H4 (cell line): ENCODE measurements around the gene TRAPPC3. TPM values are rescaled to one million over a fixed set of nuclear protein-coding genes. Genes with fewer than 3 reads are reported as not detected.
"Not testable (repeated sequence)": the region's sequence is repeated elsewhere in the genome, so short reads cannot be mapped to it uniquely, and the experiment has no call there.

Experiments
- DNase-seq: peaks from one replicate; pipeline ENCODE4 v3.0.0-alpha.2; 2015; ENCODE audit warnings: low spot score
- total RNA-seq: library from RNA; depleted of rRNA; stranded (reverse); fragments of >200 nt; shearing (Covaris generic); gene quantifications from 2 replicates; pipeline ENCODE4 v1.2.3, GENCODE V29; 2014

TRAPPC3 gene
- total RNA-seq, 1 experiment from 2014 or later, result 105 TPM

DNA sequence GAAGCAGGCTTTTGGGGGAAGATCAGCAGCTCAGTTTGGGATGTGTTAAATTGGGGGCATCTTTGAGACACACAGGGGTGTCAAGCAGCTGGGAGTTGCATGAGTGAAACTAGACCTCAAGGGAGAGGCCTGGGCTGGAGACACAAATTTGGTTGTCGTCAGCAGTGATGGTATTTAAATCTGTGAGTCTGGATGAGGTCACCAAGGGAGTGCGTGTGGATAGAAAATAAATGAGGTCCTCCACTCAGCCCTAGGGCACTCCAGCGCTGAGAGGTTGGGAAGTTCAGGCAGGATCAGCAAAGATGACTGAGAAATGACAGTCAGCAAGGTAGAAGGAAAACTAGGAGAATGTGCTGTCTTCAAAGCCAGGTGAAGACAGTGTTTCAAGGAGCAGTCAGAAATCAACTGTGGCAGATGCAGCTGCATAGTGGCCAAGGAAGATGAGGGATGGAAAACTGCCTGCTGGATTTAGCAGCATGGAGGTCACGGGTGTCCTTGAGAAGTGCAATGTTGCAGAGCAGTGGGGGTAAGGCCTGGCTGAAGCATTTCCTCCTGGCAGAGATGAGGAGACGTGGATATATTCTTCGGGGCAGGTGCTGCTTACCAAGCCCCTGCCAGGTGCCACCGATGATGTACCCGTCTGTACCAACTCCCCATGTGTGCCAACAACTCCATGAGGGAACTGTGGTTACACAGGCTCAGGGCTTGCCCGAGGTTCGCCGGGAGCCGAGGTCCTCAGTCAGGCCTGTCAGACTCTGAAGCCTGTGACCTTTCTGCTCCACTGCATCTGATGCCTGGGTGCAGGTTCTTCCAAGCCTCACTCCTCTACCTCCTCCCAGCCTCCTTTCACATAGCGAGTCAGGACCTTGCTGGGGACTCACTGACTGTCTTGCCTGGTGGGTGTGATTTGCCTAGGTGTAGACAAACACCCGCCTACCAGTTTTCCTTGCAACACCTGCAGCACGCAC is 17.9 kb upstream of the TRAPPC3 start:
- DNase-seq, result no peak

GRCh38 chr1:36166136-36166535 is 16.9 kb upstream of the TRAPPC3 start:
- DNase-seq, result no peak

DNA sequence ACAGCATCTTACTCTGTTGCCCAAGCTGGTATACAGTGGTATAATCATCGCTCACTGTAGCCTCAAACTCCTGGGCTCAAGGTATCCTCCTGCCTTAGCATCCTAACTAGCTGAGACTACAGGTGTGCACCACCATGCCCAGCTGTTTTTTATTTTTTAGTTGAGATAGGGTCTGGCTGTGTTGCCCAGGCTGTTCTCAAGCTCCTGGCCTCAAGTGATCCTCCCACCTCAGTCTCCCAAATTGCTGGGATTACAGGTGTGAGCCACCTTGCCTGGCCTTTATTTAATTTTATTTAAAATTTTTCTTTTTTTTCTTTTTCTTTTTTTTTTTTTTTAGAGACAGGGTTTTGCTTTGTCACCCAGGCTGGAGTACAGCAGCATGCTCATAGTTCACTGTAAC is 15.9 kb upstream of the TRAPPC3 start:
- no peak for DNase-seq

DNA sequence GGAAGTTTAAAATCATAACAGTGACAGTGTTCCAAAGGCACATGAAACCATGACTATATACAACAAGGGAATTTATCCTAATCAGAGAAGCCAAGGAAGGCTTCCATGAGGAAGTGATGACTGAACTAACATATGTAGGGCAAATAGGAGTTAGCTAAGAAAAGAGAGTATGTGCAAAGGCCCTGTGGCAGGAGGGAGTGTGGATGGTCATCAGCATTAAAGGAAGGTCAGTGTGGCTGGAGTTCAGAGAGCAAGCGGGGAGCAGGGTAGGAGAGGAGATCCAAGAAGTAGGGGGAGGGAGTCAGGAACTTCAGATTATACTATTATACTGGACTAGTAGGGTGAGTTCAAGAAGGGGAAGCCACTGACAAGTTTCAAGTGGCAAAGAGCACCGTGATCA is 15.1 kb upstream of the TRAPPC3 start:
- DNase-seq, result no peak

GRCh38 chr1:36163426-36163825 is 14.1 kb upstream of the TRAPPC3 start:
- no peak for DNase-seq

DNA sequence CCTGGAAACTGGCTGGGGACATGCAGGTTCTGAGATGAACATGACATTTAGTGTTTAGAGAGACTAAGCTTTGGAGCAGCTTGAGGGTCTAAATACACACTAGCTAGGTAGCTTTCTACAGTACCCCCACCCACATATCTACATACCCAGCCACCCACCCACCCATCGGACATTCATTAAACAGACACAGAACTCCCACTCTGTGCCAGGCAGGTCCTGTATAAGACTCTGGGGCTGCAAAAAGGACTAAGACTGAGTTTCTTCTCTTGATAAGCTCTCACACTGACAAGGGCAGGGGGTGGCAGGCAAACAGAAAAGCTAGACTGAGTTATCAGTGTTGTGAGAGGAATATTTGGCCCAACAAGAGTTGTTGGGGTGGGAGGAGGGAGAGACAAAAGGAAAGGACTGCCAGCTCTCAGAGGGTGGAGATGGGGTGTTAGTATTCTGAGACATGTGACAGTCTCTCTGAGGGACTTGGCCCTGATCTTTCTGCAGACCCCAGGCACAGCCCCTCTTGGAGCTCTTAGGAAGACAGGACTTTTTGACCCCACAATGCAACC is 13.5 kb upstream of the TRAPPC3 start:
- DNase-seq, result no peak

DNA sequence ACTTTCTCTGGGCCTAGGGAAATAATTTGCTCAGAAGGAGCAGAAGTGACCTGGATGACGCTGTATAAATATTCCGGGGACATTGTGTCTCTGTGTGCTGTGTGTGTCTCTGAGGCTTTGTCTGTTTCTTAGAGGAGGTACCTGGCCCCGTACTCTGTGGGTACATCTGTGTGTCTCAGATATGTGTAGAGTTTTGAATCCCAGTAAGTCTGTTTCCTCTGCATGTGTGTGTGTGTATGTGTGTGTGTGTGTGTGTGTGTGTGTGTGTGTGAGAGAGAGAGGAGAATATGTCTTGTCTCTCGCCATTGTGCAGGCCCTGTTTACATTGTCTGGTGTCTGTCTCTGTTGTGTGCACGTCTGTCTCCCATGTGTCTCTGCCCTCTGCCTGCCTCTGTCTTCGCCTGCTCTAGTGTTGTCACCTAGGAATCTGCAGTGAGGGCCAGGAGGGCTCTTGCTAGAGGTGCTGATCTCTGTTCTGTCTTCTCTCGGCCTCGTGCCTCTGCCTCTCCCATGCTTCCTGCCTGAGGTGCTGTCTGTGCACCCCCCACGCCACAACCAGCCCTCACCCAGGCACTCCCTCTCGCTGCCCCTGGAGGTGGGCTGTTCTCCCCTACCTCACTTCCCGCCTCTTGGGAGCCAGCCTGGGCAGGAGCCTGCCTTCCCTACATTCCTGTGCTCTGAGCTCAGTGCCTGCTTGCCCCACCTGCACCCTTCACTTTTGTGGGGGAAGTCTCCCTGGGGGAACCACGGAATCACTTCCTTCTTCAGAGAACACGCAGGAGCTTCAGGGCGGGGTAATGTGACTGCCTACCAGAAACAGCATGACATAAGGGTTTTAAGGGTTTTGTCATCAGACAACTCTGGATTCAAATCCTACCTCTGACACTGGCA is 12.6 kb upstream of the TRAPPC3 start:
- no peak for DNase-seq

GRCh38 chr1:36160949-36161485 is 11.7 kb upstream of the TRAPPC3 start:
- peak; percentile 75 for DNase-seq

GRCh38 chr1:36160388-36160948 is 11.2 kb upstream of the TRAPPC3 start:
- no peak for DNase-seq

GRCh38 chr1:36159614-36160387 is 10.5 kb upstream of the TRAPPC3 start:
- DNase-seq, result no peak

- DNase-seq, result not testable (repeated sequence)
Observed at GRCh38 chr1:36158827-36159252, 9.6 kb upstream of the TRAPPC3 start.

DNA sequence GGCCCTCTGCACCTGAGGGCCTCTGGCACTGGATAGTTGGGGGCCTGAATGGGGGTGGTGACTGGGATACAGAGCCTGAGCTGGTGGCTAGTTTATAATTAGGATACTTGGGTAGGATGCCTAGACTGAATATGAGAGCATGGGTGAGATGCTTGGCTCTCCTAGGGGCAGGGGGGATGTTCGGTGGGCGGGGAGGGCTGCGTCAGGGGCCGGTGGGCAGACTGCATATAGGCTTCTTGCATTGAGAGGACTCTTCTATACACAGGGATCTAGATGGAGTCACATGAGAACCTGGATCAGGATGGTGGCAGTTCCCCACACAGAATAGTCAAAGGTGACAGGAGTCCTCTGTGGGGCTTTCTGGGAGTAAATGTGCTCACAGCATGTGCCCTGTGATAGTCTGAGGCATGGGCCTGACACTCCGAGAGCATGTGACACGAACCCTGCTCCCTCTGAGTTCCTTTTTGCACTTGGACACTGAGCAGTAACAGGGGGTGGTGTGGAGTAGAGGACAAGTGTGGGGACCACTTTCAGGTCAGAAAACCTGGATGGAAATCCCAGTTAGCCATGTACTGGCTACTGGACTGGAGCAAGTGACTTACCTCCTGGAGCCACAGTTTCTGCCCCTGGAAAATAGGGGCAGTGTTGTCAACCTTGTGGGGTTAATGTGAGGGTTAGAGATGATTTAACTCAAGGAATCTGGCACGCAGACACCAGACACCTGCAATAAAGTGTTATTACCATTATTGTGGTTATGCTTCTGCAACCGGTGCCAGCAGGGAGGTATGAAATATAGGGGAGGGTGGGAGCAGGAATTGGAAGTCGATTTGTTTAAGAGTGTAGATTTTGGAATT is 8.9 kb upstream of the TRAPPC3 start:
- DNase-seq, result no peak

GRCh38 chr1:36157115-36157903 is 8.0 kb upstream of the TRAPPC3 start:
- DNase-seq, result no peak

DNA sequence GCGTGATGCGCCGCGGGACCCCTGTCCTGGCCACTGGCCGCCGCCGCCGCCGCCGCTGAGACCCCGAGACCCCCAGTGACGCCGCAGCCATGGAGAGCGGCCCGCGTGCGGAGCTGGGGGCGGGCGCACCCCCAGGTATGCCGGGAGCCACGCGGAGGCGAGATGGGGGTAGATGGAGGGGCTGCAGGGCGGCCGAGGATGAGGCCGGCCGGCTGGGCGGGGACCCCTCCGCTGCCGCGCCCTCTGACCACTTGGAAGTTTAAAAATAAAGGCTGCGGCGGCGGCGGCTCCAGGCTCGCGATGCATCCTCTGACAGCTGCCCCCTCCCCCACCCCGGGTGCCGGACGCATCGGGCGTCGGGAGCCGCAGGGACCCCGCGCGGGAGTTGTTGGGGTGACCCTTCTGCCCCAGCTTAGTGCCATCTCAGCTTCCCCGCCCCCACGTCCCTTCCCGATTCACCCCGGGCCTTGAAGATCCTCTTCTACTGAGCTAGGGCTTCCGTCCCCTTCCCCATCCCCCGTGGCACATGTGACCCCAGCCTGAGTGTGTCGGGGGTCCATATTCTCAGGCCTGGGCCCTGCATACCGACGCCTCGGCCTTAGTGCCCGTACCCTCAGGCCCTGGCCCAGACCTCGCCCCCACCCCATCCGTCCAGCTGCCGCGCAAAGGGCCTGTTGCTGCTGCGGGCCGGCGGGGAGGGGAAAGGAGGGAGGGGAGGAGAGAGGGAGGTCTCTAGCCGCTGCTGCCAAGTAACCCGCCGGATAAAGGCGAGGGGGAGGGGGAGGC is 7.2 kb upstream of the TRAPPC3 start:
- DNase-seq, result peak; percentile 50

DNA sequence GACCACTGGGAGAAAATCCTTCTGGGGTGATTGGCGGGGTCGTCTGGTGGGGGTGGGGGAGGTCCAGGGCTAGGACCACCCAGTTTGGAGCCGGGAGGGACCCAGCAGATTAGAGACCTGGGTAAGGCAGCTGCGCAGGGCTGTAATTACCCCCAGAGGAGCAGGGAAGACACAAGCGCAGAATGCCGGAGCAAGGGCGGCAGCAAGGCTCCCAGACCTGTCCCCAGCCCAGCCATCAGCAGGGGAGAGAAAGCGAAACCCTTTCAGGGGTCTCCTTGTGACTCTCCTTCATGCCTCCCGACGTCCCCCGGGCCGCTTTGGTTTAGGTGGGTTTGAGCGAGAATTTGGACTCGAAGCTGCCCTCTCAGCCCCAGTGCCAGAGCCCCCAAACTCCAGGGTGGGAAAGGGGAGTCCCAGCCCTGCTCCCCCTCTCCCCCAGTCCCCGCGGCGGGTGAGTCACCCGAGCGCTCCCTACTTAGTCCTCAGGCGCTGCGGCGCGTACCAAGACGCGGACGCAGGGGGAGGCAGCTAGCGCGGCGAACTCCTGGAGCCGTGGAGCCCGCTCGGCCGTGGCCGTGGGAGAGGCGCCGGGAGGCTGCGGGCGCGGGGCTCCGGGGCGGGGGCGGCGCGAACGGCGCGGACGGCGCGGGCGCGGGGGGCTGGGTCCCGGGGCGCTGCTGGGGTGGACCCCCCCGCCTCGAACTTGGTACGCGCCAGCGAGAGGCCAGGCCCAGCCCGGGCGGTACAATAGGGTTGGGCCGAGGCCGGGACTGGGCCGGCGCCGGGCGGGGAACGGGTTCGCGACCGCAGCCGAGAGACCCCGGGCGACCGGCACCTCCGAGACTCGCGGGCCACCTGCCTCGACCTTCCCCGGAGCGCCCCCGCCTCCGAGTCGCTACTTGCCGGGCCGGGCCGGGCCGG is 6.4 kb upstream of the TRAPPC3 start, which contains the start of gene MAP7D1:
Gene MAP7D1, plus strand, starts transcription at position 753 of the 921 bp plus-strand sequence. CDS start 258 bp downstream, outside the sequence.
- DNase-seq, result peak; percentile 68

DNA sequence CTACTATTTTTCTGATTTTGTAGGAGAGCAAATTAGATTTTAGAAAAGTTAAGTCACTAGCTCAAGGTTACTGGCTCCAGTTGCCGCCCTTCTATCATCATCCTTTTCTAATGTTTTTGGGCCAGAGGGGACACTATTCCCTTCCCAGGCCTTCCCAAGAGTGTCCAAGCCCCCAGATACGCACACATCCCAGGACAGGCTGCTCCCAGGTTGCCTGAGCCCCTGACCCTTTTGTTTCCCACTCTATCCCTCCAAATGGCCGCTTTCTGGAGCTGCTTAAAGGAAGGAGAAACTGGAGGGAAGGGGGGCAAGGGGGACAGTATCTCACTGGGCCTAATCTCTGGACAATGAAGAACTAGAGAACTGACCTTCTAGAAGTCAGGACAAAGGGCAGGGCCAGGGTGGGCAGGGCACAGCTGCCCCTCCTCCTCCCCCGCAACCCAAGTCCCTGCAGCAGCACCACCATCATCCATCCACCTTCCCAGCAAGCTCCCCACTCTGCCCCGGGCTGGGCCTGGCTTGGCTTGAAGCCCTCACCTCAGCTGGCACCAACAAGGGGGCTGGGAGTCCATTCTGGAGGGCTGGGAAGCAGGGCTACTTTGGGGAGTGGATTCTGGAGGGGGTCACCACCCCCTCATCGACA is 5.6 kb upstream of the TRAPPC3 start:
- no peak for DNase-seq
